ENCODE data around the gene BACE2.
"Not testable (repeated sequence)": the region's sequence is repeated elsewhere in the genome, so short reads cannot be mapped to it uniquely, and the experiment has no call there.

The BACE2 gene

DNA sequence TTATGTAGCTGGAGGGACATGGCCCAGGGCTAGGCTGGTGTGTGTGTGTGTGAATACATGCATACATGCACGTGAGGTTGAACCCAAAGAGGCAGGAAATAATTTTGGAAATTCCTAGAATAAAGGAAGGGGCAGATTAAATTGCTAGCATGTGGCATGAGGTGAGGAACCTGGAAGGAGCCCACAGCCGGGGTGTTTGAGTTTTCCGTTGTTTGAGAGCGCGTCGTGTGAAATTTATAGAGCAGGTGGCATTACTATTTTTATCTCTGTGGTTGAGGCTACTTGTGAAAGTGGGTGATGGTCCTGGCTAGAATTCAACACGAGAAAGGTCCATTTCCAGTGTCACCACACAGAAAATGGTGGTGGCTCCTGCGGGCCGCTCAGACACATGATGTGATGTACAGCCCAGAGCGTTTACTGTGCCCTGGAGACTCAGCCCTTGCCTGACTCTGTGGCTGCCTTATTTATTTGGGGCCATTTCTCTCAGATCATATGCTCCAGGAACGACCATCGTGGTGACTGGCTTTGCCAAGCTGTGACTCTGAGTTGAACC is 48.0 kb downstream of the BACE2 start:
- DNase-seq (ENCODE audit: low spot score) = no peak

DNA sequence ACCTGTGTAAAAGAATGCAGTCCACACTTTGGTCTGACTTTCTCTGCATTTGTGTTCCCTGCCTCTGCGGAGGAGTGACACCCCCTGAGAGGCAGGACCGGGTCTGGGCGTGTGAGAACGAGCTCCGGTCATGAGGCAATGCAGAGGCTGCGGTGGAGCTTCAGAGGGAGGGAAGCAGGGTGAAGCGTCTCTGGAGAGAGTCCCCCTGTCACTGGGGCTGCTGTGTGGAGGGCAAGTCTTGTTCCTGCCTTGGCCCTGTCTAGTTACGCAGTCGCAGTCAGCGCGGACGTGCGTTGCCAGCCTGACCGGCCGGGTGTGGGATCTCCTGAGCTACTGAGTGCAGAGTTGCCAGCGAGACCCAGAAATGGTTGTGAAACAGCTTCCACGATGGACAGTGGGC is 48.5 kb downstream of the BACE2 start:
- DNase-seq (ENCODE audit: low spot score) = no peak

DNA sequence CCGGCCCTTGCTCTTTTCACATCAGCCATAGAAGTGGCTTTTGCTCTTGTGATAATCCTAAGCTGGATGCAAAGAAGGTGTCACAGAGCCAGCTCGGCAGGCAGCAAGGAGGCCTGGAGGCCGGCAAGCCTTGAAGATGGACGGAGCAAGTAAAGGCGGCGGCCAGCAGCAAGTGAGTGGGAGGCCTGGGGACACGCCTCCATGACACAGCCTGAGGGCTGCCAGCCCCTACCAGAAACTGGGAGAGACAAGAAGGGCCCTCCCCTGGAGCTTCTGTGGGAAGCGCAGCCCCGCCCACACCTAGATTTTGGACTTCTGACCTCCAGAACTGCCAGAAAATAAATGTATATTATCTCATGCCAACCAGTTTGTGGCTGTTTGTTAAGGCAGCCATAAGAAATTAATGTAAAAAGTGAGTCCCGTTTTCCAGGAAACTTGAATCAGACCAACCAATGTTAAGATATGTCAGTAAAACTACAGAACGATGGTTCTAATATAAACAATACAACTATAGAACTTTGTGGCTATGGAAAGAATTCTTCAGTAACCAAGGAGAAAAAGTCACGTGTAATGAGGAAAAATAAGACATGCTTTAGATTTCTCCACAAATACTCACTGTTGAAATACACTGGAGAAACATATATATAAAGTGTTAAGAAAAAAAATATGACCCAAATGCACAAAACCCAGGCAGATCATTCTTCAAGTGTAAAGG is 49.9 kb downstream of the BACE2 start:
- DNase-seq (ENCODE audit: low spot score) = no peak

DNA sequence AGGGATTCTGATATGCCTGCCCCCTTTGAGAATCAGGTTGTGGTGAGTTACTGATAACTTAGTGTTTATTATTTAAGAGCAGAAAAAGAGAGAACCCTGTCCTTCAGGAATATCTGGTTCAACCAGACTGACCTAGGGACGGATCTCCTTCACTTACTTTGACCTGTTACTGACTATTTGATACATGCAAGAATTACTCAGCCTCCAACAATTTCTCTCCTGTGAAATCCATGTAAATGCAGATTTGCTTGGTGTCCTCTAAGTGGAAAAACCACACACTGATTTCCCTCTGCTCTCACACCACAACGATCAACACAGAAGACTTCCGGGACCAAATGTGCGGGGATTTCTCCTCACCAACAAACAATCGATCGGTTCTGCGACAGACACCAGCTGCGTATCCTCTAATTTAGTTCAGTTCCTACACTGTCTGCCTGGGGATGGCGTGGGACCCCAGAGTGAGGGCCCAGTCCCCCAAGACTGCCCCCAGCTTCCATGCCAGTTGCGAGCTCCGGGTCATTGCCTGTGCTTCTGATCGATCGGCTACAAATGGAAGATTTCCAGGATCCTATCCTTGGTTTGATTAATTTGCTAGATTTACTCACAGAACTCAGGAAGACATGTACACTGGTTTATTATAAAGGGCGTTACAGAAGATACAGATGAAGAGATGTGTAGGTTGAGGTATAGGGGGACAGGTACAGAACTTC is 51.7 kb downstream of the BACE2 start:
- no peak for DNase-seq (ENCODE audit: low spot score)

DNA sequence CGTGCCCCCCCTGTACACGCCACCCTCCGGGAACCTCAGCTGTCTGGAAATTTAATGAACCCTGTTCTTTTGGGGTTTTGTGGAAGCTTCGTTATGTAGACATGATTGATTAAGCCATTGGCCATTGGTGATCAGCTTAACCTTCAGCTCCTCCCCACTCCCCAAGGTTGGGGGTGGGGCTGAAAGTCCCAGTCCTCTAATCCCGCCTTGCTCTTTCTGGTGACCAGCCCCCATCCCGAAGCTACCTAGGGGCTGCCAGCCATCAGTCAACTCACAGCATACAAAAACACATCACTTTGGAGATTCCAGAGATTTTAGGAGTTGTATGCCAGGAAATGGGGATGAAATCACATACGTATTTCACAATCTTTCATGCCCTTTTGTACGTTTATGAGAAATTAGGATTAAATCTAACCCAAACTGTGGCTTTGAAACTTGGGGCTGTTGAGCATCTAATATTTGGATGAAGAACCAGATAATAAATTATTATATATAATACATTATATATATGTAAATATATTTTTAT is 52.3 kb downstream of the BACE2 start:
- DNase-seq (ENCODE audit: low spot score) = no peak

DNA sequence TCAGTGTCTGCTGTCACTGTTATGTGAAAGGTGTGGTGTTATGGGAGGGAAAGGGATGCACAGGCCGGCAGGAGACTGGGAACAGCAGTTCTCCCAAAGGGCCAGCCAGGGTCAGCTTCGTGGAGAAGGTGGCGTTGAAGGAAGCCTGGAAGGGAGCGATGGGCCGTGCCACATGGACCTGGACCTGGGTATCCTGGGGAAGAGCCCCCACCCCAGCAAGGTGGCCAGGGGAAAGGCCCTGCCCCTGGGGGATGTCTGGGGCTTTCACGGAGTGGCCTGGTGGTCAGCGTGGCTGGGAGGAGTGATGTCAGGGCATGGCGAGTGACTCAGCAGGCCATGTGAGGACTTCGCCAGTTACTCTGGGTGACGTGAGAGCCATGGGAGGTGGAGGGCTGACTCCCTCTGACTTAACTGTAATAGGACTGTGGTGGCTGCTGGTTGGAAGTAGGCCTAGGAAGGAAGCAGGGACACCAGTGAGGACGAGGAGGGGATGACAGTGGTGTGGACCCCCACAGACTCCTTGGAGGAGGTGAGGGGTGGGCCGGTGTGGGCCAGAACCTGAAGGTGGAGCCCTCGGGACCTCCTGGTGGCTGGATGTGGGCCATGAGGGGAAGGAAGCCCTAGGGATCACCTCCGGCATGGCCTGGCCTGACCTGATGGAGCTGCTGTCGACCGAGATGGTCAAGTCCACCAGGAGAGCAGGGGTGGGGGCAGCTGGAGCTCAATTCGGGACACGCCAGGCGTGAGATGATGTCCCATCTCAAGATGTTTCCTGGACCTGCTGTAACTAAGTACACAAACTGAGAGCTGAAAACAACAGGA is 54.5 kb downstream of the BACE2 start:
- no peak for DNase-seq (ENCODE audit: low spot score)

DNA sequence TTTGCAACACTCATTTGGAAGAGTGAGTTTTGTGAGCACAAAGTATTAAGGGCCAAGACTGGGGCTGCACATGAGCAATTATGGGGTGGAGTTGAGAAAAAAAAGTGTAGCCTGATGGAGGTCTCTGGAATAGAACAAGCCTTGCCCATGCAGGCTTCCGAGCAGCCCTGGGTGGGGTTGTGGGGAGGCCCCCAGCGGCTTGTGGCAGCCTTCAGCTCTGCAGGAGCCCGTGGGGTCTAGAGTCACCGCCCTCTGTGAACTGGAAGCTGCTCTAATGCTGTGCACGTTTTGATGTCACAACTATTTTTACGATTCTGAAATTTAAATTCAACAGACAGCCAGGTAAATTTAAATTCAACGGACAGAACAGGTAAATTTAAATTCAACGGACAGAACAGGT is 58.9 kb downstream of the BACE2 start:
- no peak for DNase-seq (ENCODE audit: low spot score)

DNA sequence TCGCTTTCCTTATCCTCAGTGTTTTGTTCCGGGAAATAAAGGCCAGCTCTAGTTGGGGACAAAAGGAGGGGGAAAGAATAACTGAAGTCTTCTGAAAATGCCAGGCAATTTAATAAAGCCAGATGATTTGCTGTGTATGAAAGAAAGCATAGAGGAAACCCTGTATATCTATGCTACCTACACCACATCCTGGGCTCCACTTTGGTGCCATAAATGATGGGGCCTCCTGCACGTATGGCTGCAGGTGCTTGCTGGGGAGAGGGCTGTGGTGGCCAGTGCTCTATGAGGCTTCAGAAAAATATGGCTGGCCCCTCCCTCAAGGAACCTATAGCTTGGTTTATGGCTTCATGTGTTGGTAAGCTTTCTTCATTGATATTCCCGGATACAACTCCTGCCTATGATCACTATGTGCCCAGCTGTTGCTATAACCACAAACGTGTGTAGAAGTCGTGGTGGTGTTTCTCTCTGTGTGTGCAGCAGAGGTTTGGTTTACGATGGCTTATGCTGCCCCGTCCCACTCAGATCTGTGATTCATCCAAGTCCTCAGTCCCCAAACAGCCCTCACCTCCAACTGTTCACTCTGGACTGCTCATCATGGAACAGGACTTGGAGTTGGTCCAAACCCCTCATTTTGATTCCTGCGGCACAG is 59.5 kb downstream of the BACE2 start:
- DNase-seq (ENCODE audit: low spot score) = no peak

DNA sequence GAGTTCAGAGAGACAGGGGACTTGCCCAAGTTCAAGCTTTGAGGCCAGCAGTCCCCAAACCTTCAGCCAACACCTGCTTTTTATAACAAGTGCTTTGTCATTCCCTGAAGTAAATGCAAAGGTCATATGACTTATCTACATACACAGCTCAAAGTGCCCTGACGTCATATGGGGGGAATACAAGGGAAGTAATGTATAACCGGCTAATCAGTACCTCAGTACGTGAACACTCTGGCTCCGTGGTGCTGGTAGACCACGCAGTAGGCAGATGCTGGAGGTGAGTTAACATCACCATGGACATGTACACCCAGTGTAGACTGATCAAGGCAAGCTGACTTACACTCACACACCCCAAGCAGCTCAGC is 60.0 kb downstream of the BACE2 start:
- no peak for DNase-seq (ENCODE audit: low spot score)

DNA sequence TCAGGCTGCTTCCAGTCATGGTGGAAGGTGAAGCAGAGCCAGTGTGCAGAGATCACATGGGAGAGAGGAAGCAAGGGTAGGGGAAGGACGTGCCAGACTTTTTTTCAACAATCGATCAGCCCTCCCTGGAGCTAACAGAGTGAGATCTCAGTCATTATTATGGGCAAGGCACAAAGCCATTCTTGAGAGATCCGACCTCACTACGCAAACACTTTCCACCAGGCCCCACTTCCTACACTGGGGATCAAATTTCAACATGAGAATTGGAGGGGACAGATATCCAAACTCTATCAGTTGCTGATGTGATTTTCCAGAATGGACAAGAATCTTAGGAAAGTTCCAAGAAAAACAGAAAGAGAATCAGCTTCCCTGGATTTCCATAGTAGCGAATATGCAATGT is 60.5 kb downstream of the BACE2 start:
- no peak for DNase-seq (ENCODE audit: low spot score)

DNA sequence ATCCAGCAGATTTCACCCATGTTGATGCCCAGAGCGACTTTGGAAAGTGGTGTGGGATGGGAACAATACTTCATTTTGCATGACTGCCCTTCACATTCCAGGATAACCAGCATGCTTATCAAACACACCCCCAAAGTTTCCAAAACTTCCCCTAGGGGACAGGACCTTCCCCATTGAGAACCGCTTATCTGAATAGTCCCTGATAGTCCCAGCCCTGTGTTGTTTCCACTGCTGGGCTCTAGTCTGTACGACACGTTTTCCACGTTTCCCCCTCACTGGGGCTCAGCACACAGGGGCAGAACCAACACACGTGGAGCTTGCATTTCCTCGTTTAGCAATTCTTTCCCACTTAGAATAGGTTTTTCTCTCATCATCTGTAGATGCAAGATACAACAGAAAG is 61.0 kb downstream of the BACE2 start:
- DNase-seq (ENCODE audit: low spot score) = no peak

DNA sequence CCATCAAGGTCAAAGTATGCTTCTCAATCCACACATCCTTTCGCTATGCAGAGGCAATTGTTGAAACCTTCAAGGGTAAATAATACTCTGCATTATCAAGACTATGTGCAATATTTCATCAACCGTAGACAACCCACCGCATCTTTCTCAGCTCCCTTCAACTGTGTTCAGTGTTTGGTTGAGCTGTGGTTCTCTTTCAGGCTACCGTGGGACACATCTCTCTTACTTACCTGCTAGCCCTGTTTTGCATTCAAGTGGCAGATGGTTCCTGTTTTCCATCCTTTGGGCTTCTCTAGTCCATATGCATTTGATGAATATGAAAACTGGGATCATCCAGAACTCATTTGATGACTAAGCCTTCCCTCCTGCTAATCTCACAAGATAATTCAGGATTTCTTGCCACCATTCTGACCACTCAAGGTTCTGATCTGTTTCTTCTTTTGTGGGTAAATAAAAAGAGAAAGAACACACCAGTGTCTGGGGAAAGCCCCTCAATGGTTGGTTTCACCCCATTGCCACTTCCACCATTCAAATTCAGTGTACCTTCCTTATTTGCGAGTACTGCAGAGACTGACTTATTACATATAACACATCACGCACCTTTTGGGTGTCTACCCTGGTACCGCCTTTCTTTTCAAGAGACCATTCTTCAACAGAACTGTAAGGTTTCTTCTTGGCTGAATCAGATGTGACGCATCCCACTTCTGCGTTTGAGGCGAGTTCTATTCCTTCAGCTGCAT is 61.7 kb downstream of the BACE2 start:
- no peak for DNase-seq (ENCODE audit: low spot score)

DNA sequence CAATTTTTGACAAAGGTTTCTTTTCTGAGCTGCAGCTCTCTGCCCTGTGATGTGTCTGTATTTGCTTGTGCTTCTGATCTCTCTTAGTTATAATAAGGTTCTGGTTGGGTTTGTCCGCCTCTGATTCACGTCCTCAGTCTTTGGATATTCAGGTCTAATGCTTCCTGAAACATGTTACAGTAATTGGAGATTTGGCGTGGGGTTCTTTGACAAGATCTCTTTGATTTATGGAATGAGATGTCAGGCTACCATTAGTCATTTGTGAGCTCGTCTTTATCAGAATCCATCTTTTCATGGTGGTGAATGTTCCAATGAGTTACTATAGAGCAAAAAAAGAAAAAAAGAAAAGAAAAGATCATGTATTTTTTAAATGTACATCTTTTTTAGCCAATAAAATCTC is 62.5 kb downstream of the BACE2 start:
- DNase-seq (ENCODE audit: low spot score) = no peak

DNA sequence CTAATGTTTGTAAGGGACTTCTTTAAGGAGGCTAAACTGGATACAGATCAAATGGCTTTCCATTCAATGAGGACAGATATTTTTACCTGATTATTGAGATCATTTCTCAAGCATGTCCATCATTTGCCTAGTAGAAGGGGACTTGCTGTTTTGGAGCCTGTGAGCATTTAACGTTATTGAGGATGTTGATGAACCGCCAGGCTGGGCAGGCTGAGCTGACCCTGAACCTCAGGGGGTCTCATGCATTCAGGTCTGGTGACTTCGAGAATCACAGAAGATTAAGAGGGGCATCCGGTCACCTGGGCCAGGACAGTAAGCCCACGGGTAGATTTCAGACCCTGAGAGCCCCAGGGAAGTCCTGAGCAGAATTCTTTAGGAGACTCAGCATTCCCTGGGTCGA is 63.1 kb downstream of the BACE2 start:
- DNase-seq (ENCODE audit: low spot score) = no peak

DNA sequence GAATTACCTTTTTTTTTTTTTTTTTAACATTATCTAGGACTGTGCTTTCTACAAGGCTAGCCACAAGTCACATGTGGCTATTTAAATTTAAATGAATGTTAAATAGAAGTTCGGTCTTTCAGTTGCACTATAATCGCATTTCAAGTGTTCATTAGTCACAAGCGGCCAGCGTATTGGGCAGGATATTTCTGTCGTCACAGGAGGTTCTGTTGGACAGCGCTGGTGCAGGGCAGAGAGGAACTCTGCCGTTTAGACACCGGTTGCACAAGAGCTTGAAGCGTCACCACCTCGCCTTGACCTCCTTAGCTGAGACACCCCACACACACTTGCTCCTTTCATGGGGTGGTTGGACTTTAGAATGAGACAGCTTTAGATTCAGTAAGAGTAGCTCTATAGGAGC is 64.1 kb downstream of the BACE2 start:
- no peak for DNase-seq (ENCODE audit: low spot score)

DNA sequence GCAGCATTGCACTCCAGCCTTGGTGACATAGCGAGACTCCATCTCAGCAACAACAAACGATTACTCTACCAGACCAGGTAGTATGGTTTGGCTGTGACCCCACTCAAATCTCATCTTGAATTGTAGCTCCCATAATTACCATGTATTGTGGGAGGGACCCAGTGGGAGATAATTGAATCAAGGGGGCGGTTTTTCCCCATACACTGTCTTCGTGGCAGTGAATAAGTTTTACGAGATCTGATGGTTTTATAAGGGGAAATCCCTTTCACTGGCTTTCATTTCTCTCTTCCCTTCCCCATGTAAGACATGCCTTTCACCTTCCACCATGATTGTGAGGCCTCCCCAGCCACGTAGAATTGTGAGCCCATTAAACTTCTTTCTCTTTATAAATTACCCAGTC is 66.0 kb downstream of the BACE2 start:
- no peak for DNase-seq (ENCODE audit: low spot score)

DNA sequence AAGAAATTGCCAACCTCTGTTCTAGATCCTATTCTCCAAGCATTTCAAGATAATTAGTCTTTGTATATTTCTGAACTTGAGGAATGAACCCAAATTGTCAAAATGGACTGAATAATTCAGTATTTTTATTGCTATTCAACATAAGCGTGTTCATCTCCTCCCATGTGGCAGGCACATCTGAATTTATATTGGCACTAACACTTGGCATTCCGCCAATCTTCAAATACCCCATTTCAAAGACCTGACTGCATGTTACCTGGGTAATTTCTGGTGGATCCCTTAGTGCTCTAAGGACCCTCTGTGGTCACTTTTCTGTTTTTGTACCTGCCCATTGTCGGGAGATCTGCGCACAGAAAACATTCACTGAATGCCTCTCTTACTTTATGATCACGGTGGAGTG is 66.6 kb downstream of the BACE2 start:
- DNase-seq (ENCODE audit: low spot score) = no peak

DNA sequence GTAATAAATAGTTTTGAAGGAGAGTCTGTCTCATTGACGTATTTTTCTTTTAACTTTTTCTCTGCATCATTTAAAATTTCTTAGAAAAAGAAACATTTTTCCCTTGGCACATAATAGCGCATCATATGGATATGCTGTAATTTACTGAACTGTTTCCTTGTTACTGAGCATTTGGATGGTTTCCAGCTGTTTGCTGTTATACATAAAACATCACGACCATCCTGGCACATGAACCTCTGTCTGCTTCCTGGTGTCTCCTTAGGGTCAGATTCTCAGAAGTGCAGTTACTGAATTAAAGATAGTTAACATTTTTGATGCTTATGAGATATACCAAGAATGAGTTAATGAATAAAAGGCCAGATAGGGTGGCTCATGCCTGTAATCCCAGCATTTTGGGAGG is 67.2 kb downstream of the BACE2 start:
- DNase-seq (ENCODE audit: low spot score) = no peak

DNA sequence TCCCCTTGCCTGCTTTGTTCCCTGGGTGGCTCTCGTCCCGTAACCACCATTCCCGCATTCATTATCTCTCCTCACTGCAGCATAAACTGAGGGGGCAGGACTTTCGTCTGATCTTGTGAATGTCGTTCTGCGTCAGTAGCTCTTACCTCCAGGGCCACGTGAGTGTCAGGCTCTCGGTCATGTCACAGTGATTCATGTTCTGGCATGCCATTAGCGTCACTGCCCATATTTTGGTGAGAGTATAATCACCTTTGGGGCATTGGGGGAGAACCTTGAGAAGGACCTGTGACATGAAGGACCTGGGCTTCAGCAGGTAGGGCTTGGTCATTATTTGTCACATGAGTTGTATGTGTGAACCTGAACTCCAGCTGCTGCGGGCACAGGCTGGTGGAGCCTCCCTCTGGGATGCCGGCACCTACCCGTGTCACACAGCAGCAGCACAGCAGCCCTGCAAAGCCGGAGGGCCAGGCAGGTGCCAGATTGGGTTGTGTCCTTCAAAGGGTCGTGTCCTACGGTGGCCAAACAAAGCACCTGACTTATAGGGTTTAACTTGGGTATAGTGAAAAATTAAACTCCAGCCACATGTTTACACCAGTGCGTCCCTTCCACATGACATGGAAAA is 68.5 kb downstream of the BACE2 start:
- no peak for DNase-seq (ENCODE audit: low spot score)

DNA sequence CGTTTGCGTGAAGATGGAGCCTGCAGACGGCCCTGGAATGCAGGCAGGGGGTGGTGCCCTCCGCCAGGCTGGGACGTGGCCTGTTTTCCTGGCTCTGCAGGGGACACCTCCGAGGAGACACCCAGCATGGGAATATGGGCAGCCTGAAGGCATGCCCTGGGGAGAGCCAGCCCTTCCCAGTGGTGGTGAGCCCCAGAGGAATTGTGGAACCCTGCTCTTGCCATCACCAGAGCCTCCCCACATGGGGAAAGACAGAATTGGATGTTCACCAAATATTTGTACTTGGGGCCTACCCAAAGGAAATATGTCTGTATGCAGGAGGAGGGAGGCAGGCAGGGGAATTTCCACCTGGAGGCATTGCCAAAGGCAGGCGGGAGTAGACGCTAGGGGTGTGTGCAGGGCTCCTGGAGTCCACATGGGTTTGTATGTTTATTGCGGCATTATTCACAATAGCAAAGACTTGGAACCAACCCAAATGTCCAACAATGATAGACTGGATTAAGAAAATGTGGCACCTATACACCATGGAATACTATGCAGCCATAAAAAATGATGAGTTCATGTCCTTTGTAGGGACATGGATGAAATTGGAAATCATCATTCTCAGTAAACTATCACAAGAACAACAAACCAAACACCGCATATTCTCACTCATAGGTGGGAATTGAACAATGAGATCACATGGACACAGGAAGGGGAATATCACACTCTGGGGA is 70.3 kb downstream of the BACE2 start:
- DNase-seq (ENCODE audit: low spot score) = not testable (repeated sequence)

Measured in AG20443 (cell line).